ENCODE measurements around the gene RPL39.

The RPL39 gene

GRCh38 chrX:119801253-119802221 lies 10.1 kb upstream of the RPL39 start:
- H3K4ac ChIP-seq (ENCODE audit: low read depth, low read length) = no peak overlapping the region
- H2BK15ac ChIP-seq (replicated peaks; ENCODE audit: low read depth) = no peak overlapping the region
- H3K56ac ChIP-seq (ENCODE audit: low read length) = no peak overlapping the region
- no peak overlapping the region for H2BK5ac ChIP-seq (ENCODE audit: low read length)
- no peak for DNase-seq
- no peaks in the 10 kb centered on the region for H3K27me3 ChIP-seq (ENCODE audit: insufficient read depth, low read length, poor library complexity)
- no peak overlapping the region for H2BK120ac ChIP-seq (ENCODE audit: low read depth, low read length)
- H3K18ac ChIP-seq (ENCODE audit: low read length) = no peak overlapping the region
- H3K79me2 ChIP-seq (ENCODE audit: control insufficient read depth, insufficient read depth, low read length) = no peaks in the 10 kb centered on the region
- no peak overlapping the region for H2AK5ac ChIP-seq (ENCODE audit: low read length)
- H3K23ac ChIP-seq (ENCODE audit: low read length) = no peak overlapping the region
- H3K4me3 ChIP-seq (ENCODE audit: low read length) = no peak overlapping the region
- no peaks in the 10 kb centered on the region for H3K36me3 ChIP-seq (ENCODE audit: control insufficient read depth, insufficient read depth, low read length)
- no peak overlapping the region for H4K8ac ChIP-seq (ENCODE audit: low read depth, low read length)
- no peak overlapping the region for H4K5ac ChIP-seq (ENCODE audit: low read length)
- no CpG with 5 or more reads among the region's 2 CpGs for WGBS (ENCODE audit: extremely low coverage, insufficient coverage, low lambda C conversion rate)
- no peaks in the 10 kb centered on the region for H3K4me1 ChIP-seq (ENCODE audit: control insufficient read depth, low read depth, low read length)
- H3K9ac ChIP-seq (ENCODE audit: low read length) = no peak overlapping the region
- H3K27ac ChIP-seq (ENCODE audit: low read depth, low read length) = no peak overlapping the region
- no peaks in the 10 kb centered on the region for H3K79me1 ChIP-seq (ENCODE audit: low read length)
- no peak overlapping the region for H3K4me2 ChIP-seq (ENCODE audit: low read length)

GRCh38 chrX:119790977-119791436 lies 423 bp downstream of the RPL39 start:
- no peaks in the 10 kb centered on the region for H3K27me3 ChIP-seq (ENCODE audit: insufficient read depth, low read length, poor library complexity)
- H3K9ac ChIP-seq (ENCODE audit: low read length) = peak overlapping the region; percentile 87
- peak overlapping the region; percentile 84 for H3K4me3 ChIP-seq (ENCODE audit: low read length)
- no peak overlapping the region for H4K8ac ChIP-seq (ENCODE audit: low read depth, low read length)
- no peaks in the 10 kb centered on the region for H3K4me1 ChIP-seq (ENCODE audit: control insufficient read depth, low read depth, low read length)
- peak overlapping the region; percentile 99 for H3K18ac ChIP-seq (ENCODE audit: low read length)
- WGBS (ENCODE audit: extremely low coverage, insufficient coverage, low lambda C conversion rate) = no CpG with 5 or more reads among the region's 31 CpGs
- no peak overlapping the region for H2BK5ac ChIP-seq (ENCODE audit: low read length)
- peak overlapping the region; percentile 76 for H3K27ac ChIP-seq (ENCODE audit: low read depth, low read length)
- H3K23ac ChIP-seq (ENCODE audit: low read length) = peak overlapping the region; percentile 72
- peaks cover 2% of the 10 kb centered on the region for H3K36me3 ChIP-seq (ENCODE audit: control insufficient read depth, insufficient read depth, low read length)
- H3K4me2 ChIP-seq (ENCODE audit: low read length) = no peak overlapping the region
- no peak overlapping the region for H2AK5ac ChIP-seq (ENCODE audit: low read length)
- H3K56ac ChIP-seq (ENCODE audit: low read length) = peak overlapping the region; percentile 71
- H4K5ac ChIP-seq (ENCODE audit: low read length) = no peak overlapping the region
- H2BK15ac ChIP-seq (replicated peaks; ENCODE audit: low read depth) = no peak overlapping the region
- H3K79me1 ChIP-seq (ENCODE audit: low read length) = no peaks in the 10 kb centered on the region
- peaks cover 42% of the 10 kb centered on the region for H3K79me2 ChIP-seq (ENCODE audit: control insufficient read depth, insufficient read depth, low read length)
- DNase-seq = peak; percentile 37
- H3K4ac ChIP-seq (ENCODE audit: low read depth, low read length) = peak overlapping the region; percentile 94
- no peak overlapping the region for H2BK120ac ChIP-seq (ENCODE audit: low read depth, low read length)

GRCh38 chrX:119784747-119785446 lies 6.5 kb downstream of the RPL39 start:
- Histone ChIP-seq H3K9ac (ENCODE audit: low read length) (no peak overlapping the region), H2BK120ac (ENCODE audit: low read depth, low read length) (no peak overlapping the region), H3K4me1 (ENCODE audit: control insufficient read depth, low read depth, low read length) (no peaks in the 10 kb centered on the region), H3K23ac (ENCODE audit: low read length) (no peak overlapping the region), H3K18ac (ENCODE audit: low read length) (no peak overlapping the region), H3K4me3 (ENCODE audit: low read length) (no peak overlapping the region), H3K4ac (ENCODE audit: low read depth, low read length) (no peak overlapping the region), H2BK5ac (ENCODE audit: low read length) (no peak overlapping the region), H3K56ac (ENCODE audit: low read length) (no peak overlapping the region), H2BK15ac (replicated peaks; ENCODE audit: low read depth) (no peak overlapping the region), H3K36me3 (ENCODE audit: control insufficient read depth, insufficient read depth, low read length) (peaks cover 6% of the 10 kb centered on the region), H4K5ac (ENCODE audit: low read length) (no peak overlapping the region), H3K79me2 (ENCODE audit: control insufficient read depth, insufficient read depth, low read length) (peaks cover 29% of the 10 kb centered on the region), H3K4me2 (ENCODE audit: low read length) (no peak overlapping the region), H3K79me1 (ENCODE audit: low read length) (no peaks in the 10 kb centered on the region), H4K8ac (ENCODE audit: low read depth, low read length) (no peak overlapping the region), H3K27me3 (ENCODE audit: insufficient read depth, low read length, poor library complexity) (no peaks in the 10 kb centered on the region), H3K27ac (ENCODE audit: low read depth, low read length) (no peak overlapping the region), H2AK5ac (ENCODE audit: low read length) (no peak overlapping the region)
- WGBS (ENCODE audit: extremely low coverage, insufficient coverage, low lambda C conversion rate) = no CpG with 5 or more reads among the region's 14 CpGs
- DNase-seq = peak; percentile 32

GRCh38 chrX:119783026-119783425 lies 8.4 kb downstream of the RPL39 start:
- H3K27me3 ChIP-seq (ENCODE audit: insufficient read depth, low read length, poor library complexity) = no peaks in the 10 kb centered on the region
- no peak overlapping the region for H4K5ac ChIP-seq (ENCODE audit: low read length)
- H4K8ac ChIP-seq (ENCODE audit: low read depth, low read length) = no peak overlapping the region
- WGBS (ENCODE audit: extremely low coverage, insufficient coverage, low lambda C conversion rate) = no CpG with 5 or more reads among the region's 5 CpGs
- no peak overlapping the region for H3K4me3 ChIP-seq (ENCODE audit: low read length)
- no peak overlapping the region for H2BK120ac ChIP-seq (ENCODE audit: low read depth, low read length)
- H3K4me2 ChIP-seq (ENCODE audit: low read length) = no peak overlapping the region
- no peak overlapping the region for H3K23ac ChIP-seq (ENCODE audit: low read length)
- peaks cover 4% of the 10 kb centered on the region for H3K36me3 ChIP-seq (ENCODE audit: control insufficient read depth, insufficient read depth, low read length)
- H3K9ac ChIP-seq (ENCODE audit: low read length) = no peak overlapping the region
- H2AK5ac ChIP-seq (ENCODE audit: low read length) = no peak overlapping the region
- no peaks in the 10 kb centered on the region for H3K79me1 ChIP-seq (ENCODE audit: low read length)
- H2BK5ac ChIP-seq (ENCODE audit: low read length) = no peak overlapping the region
- no peak overlapping the region for H2BK15ac ChIP-seq (replicated peaks; ENCODE audit: low read depth)
- no peak overlapping the region for H3K4ac ChIP-seq (ENCODE audit: low read depth, low read length)
- no peak overlapping the region for H3K18ac ChIP-seq (ENCODE audit: low read length)
- peaks cover 12% of the 10 kb centered on the region for H3K79me2 ChIP-seq (ENCODE audit: control insufficient read depth, insufficient read depth, low read length)
- H3K4me1 ChIP-seq (ENCODE audit: control insufficient read depth, low read depth, low read length) = no peaks in the 10 kb centered on the region
- no peak overlapping the region for H3K27ac ChIP-seq (ENCODE audit: low read depth, low read length)
- no peak overlapping the region for H3K56ac ChIP-seq (ENCODE audit: low read length)
- no peak for DNase-seq

- H3K4me3 ChIP-seq (ENCODE audit: low read length) = no peak overlapping the region
- peaks cover 3% of the 10 kb centered on the region for H3K36me3 ChIP-seq (ENCODE audit: control insufficient read depth, insufficient read depth, low read length)
- H3K4ac ChIP-seq (ENCODE audit: low read depth, low read length) = no peak overlapping the region
- no peak overlapping the region for H3K9ac ChIP-seq (ENCODE audit: low read length)
- no peak overlapping the region for H2BK5ac ChIP-seq (ENCODE audit: low read length)
- no peaks in the 10 kb centered on the region for H3K4me1 ChIP-seq (ENCODE audit: control insufficient read depth, low read depth, low read length)
- H2AK5ac ChIP-seq (ENCODE audit: low read length) = no peak overlapping the region
- H3K79me2 ChIP-seq (ENCODE audit: control insufficient read depth, insufficient read depth, low read length) = no peaks in the 10 kb centered on the region
- no peak overlapping the region for H3K56ac ChIP-seq (ENCODE audit: low read length)
- no peaks in the 10 kb centered on the region for H3K27me3 ChIP-seq (ENCODE audit: insufficient read depth, low read length, poor library complexity)
- H4K5ac ChIP-seq (ENCODE audit: low read length) = no peak overlapping the region
- H4K8ac ChIP-seq (ENCODE audit: low read depth, low read length) = no peak overlapping the region
- H3K18ac ChIP-seq (ENCODE audit: low read length) = no peak overlapping the region
- WGBS (ENCODE audit: extremely low coverage, insufficient coverage, low lambda C conversion rate) = no CpG with 5 or more reads among the region's 5 CpGs
- H3K4me2 ChIP-seq (ENCODE audit: low read length) = no peak overlapping the region
- H2BK120ac ChIP-seq (ENCODE audit: low read depth, low read length) = no peak overlapping the region
- no peak overlapping the region for H2BK15ac ChIP-seq (replicated peaks; ENCODE audit: low read depth)
- no peak overlapping the region for H3K27ac ChIP-seq (ENCODE audit: low read depth, low read length)
- DNase-seq = no peak
- no peak overlapping the region for H3K23ac ChIP-seq (ENCODE audit: low read length)
- no peaks in the 10 kb centered on the region for H3K79me1 ChIP-seq (ENCODE audit: low read length)
Observed at GRCh38 chrX:119778829-119779228, 12.6 kb downstream of the RPL39 start.
